KMS-11 (cell line): ENCODE results near the gene BTBD8.

Source experiments
- H2AFZ ChIP-seq: fragments of 200-600 bp; sonication (generic); 2 replicates; pipeline ENCODE4 v1.6.1; 2016; ENCODE audit warnings: antibody characterized with exemption, mixed run types, low read depth
- H3K27ac ChIP-seq: fragments of 200-600 bp; sonication (generic); 2 replicates; pipeline ENCODE4 v1.6.1; 2016; ENCODE audit warnings: mild to moderate bottlenecking, mixed run types
- H3K27me3 ChIP-seq: fragments of 200-600 bp; sonication (generic); 2 replicates; pipeline ENCODE4 v1.6.1; 2017; ENCODE audit warnings: mild to moderate bottlenecking, low read depth, mixed run types, moderate library complexity; ENCODE audit not compliant: insufficient read depth
- H3K36me3 ChIP-seq: fragments of 200-600 bp; sonication (generic); 2 replicates; pipeline ENCODE4 v1.6.1; 2017; ENCODE audit warnings: mild to moderate bottlenecking, mixed run types; ENCODE audit not compliant: insufficient read depth
- H3K4me1 ChIP-seq: fragments of 200-600 bp; sonication (generic); 2 replicates; pipeline ENCODE4 v1.6.1; 2016; ENCODE audit warnings: mild to moderate bottlenecking, low read depth, mixed run types; ENCODE audit not compliant: poor library complexity, severe bottlenecking
- H3K4me2 ChIP-seq: fragments of 200-600 bp; sonication (generic); 2 replicates; pipeline ENCODE4 v1.7.0; 2016; ENCODE audit warnings: mild to moderate bottlenecking, mixed run types
- H3K4me3 ChIP-seq: fragments of 200-600 bp; sonication (generic); IDR thresholded peaks from 2 replicates; pipeline ENCODE4 v1.6.1; 2017; ENCODE audit warnings: low read depth, low read length, mixed read lengths; ENCODE audit not compliant: insufficient read depth
- H3K79me2 ChIP-seq: fragments of 200-600 bp; sonication (generic); 2 replicates; pipeline ENCODE4 v1.6.1; 2016; ENCODE audit warnings: low read depth, mixed run types; ENCODE audit not compliant: insufficient read depth
- H3K9ac ChIP-seq: fragments of 200-600 bp; sonication (generic); 2 replicates; pipeline ENCODE4 v1.6.1; 2016; ENCODE audit warnings: mild to moderate bottlenecking, mixed run types
- H4K20me1 ChIP-seq: fragments of 200-600 bp; sonication (generic); 2 replicates; pipeline ENCODE4 v1.6.1; 2016; ENCODE audit warnings: mild to moderate bottlenecking, mixed run types; ENCODE audit not compliant: insufficient read depth
- TF ChIP-seq, protein P1 (sequence below): fragments of 200-600 bp; sonication (generic); conservative IDR thresholded peaks from 2 replicates; pipeline ENCODE4 v1.6.1; 2017; ENCODE audit warnings: low read depth, mild to moderate bottlenecking, antibody characterized with exemption, low read length, moderate library complexity, mixed read lengths

The BTBD8 gene

DNA sequence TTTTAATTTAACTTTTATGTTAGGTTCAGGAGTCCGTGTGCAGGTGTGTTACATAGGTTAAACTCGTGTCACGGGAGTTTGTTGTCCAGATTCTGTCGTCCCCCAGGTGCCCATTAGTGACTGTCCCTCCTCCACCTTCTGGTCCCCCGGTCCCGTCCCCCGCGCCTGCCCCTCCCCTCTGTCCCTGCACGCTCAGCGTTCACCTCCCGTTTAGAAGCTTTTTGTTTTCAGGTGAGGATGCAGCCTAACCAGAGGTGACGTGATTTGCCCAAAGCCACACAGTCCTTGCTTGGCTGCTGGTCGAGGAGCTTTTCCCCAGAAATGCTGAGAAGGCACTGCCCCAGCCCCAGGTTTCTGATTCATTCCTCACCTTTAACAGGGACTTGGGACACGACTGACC, 138.4 kb downstream of the BTBD8 start:
- Histone ChIP-seq H3K9ac (no peak overlapping the region), H2AFZ (no peak overlapping the region), H3K4me3 (no peak overlapping the region), H3K36me3 (no peaks in the 10 kb centered on the region), H3K4me2 (no peak overlapping the region), H3K4me1 (no peaks in the 10 kb centered on the region), H3K27me3 (no peaks in the 10 kb centered on the region), H3K27ac (no peak overlapping the region), H4K20me1 (no peaks in the 10 kb centered on the region), H3K79me2 (no peaks in the 10 kb centered on the region)
- TF ChIP-seq, protein P1, sequence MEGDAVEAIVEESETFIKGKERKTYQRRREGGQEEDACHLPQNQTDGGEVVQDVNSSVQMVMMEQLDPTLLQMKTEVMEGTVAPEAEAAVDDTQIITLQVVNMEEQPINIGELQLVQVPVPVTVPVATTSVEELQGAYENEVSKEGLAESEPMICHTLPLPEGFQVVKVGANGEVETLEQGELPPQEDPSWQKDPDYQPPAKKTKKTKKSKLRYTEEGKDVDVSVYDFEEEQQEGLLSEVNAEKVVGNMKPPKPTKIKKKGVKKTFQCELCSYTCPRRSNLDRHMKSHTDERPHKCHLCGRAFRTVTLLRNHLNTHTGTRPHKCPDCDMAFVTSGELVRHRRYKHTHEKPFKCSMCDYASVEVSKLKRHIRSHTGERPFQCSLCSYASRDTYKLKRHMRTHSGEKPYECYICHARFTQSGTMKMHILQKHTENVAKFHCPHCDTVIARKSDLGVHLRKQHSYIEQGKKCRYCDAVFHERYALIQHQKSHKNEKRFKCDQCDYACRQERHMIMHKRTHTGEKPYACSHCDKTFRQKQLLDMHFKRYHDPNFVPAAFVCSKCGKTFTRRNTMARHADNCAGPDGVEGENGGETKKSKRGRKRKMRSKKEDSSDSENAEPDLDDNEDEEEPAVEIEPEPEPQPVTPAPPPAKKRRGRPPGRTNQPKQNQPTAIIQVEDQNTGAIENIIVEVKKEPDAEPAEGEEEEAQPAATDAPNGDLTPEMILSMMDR = no peak

DNA sequence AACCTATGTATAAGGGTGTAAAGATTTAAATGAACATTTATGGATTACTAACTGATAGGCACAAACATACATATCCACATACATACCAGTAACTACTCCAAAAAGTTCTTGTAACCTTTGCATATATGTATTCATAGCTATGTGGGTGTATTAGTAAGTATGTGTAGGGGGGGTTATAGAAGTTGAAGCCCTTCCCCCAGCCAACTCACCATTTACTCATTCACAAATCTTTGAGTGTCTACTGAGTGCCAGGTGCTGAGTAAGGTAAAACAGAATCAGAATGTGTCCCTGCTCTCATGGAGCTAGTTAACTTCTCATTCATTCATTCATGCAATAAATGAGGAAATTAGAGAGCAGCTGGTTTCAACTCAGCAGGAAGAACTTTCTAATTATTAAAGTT, 138.9 kb downstream of the BTBD8 start:
- H3K4me1 ChIP-seq = no peaks in the 10 kb centered on the region
- H4K20me1 ChIP-seq = no peaks in the 10 kb centered on the region
- no peak overlapping the region for H3K27ac ChIP-seq
- no peak overlapping the region for H3K9ac ChIP-seq
- H3K79me2 ChIP-seq = no peaks in the 10 kb centered on the region
- no peaks in the 10 kb centered on the region for H3K36me3 ChIP-seq
- TF ChIP-seq, protein P1 = no peak
- no peaks in the 10 kb centered on the region for H3K27me3 ChIP-seq
- no peak overlapping the region for H2AFZ ChIP-seq
- H3K4me2 ChIP-seq = no peak overlapping the region
- H3K4me3 ChIP-seq = no peak overlapping the region

DNA sequence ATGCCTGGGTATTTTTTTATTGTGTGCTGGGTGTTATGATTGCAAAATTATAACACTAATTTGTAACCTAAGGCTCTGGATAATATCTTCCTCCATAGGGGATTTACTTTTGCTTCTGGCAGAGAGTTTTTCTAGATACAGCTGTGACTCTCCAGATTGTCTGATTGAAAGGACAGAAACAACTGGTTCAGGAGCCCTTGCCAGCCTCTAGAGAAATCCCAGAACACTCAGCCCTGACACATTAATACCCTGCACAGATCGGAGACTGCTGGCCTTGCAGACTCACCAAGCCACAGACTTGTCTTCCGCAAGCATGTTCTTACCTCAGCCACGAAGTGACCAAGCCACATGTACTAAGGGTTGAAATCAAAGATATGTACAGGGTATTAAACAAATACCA, 148.3 kb downstream of the BTBD8 start:
- Histone ChIP-seq H3K4me3 (no peak overlapping the region), H2AFZ (no peak overlapping the region), H3K9ac (no peak overlapping the region), H3K27me3 (no peaks in the 10 kb centered on the region), H3K4me2 (no peak overlapping the region), H3K36me3 (no peaks in the 10 kb centered on the region), H4K20me1 (no peaks in the 10 kb centered on the region), H3K79me2 (no peaks in the 10 kb centered on the region), H3K27ac (no peak overlapping the region), H3K4me1 (no peaks in the 10 kb centered on the region)
- TF ChIP-seq, protein P1 = no peak

DNA sequence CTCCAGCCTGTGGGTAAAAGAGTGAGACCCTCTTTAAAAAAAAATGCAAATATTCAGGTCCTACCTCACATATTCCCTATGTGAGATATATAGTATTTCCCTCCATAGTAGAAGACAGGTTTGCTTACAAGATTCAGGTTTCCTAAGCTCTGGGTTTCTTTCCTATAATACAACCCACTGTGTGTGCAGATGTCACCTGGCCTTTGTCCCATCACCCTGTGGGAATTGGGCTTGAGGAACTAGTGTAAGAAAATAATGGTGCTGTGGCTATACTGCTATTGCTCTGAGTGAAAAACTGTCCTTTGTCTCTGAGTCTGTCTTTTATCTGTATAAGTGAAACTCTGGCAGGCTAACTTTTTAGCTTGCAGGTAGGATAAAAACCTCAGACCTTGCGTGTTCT, 150.6 kb downstream of the BTBD8 start:
- H3K4me3 ChIP-seq = no peak overlapping the region
- H3K79me2 ChIP-seq = no peaks in the 10 kb centered on the region
- no peaks in the 10 kb centered on the region for H4K20me1 ChIP-seq
- no peaks in the 10 kb centered on the region for H3K36me3 ChIP-seq
- H3K27me3 ChIP-seq = no peaks in the 10 kb centered on the region
- no peaks in the 10 kb centered on the region for H3K4me1 ChIP-seq
- no peak overlapping the region for H2AFZ ChIP-seq
- H3K27ac ChIP-seq = no peak overlapping the region
- TF ChIP-seq, protein P1 = no peak
- H3K4me2 ChIP-seq = no peak overlapping the region
- no peak overlapping the region for H3K9ac ChIP-seq
